PFSK-1 (cell line): ENCODE data around the gene PDAP1.

ENCODE experiments used
- POLR2AphosphoS5 ChIP-seq: IDR thresholded peaks from 2 replicates; pipeline ENCODE4 v1.6.1; 2012; ENCODE audit warnings: low read depth, mild to moderate bottlenecking, control low read depth, low read length, moderate library complexity
- REST ChIP-seq, 2 experiments: IDR thresholded peaks; 2 replicates each; pipeline versions ENCODE4 v1.6.1 to v1.8.0; 2011 to 2012; ENCODE audit warnings: low read depth in 2 of 2, low read length in 2 of 2, control low read depth in 1 of 2, inconsistent platforms in 1 of 2, mild to moderate bottlenecking in 1 of 2, moderate library complexity in 1 of 2; ENCODE audit not compliant: insufficient read depth in 1 of 2
- SIN3A ChIP-seq: IDR thresholded peaks from 2 replicates; pipeline ENCODE4 v1.6.1; 2012; ENCODE audit warnings: mild to moderate bottlenecking, low read length, moderate library complexity, borderline replicate concordance; ENCODE audit not compliant: insufficient read depth
- TAF1 ChIP-seq: IDR thresholded peaks from 2 replicates; pipeline ENCODE4 v1.6.1; 2012; ENCODE audit warnings: low read length, control low read depth, borderline replicate concordance; ENCODE audit not compliant: insufficient read depth

- TF ChIP-seq POLR2AphosphoS5 (no peak), REST (IDR thresholded peaks at IDR 0.05; ENCODE audit: insufficient read depth in 1 of 2, low read depth in 2 of 2, low read length in 2 of 2) (no peak), TAF1 (no peak), SIN3A (no peak)
Measured at GRCh38 chr7:99398891-99399445, 9.4 kb downstream of the PDAP1 start.
